PC-3 (cell line): ENCODE data around the gene EFCAB6. TPM values are rescaled to one million over a fixed set of nuclear protein-coding genes. Genes with fewer than 3 reads are reported as not detected.

Experiments used
- ATAC-seq: fragments of 200-7000 bp; cut with Tn5 transposase; 2 replicates; pipeline ENCODE4 v1.9.1; 2020; ENCODE audit warnings: mild to moderate bottlenecking, moderate library complexity
- BruUV-seq: library from RNA; stranded (reverse); fragments of 400-500 nt; replicated peaks from 2 replicates; lab custom pipeline; 2021; lab: Mats Ljungman, UMichigan
- CTCF ChIA-PET: fragments of 300-600 bp; sonication (Branson Sonifier 250); formaldehyde crosslinking; loops from one replicate; lab custom pipeline; 2022; ENCODE audit warnings: antibody characterized with exemption; lab: Charles Lee
- POLR2A ChIA-PET: fragments of 300-600 bp; sonication (Branson Sonifier 250); formaldehyde crosslinking; loops from one replicate; lab custom pipeline; 2022; ENCODE audit warnings: antibody characterized with exemption; ENCODE audit not compliant: unreplicated experiment; lab: Charles Lee
- DNase-seq: peaks from one replicate; pipeline ENCODE4 v3.0.0-alpha.2; 2015
- H2AFZ ChIP-seq: fragments of 300-600 bp; sonication (generic); 2 replicates; pipeline ENCODE4 v1.6.0; 2016; ENCODE audit warnings: antibody characterized with exemption, low read length
- H3F3A ChIP-seq: fragments of 300-600 bp; sonication (generic); one replicate; pipeline ENCODE4 v1.6.0; 2017; ENCODE audit warnings: antibody characterized with exemption, low read length, control low read depth, mild to moderate bottlenecking; ENCODE audit not compliant: unreplicated experiment
- H3K27ac ChIP-seq: fragments of 300-600 bp; sonication (generic); 2 replicates; pipeline ENCODE4 v1.5.1; 2016; ENCODE audit warnings: mild to moderate bottlenecking, low read length
- H3K27me3 ChIP-seq: fragments of 300-600 bp; sonication (generic); 2 replicates; pipeline ENCODE4 v1.6.1; 2016; ENCODE audit warnings: low read length, mixed read lengths
- H3K36me3 ChIP-seq: fragments of 300-600 bp; sonication (generic); 2 replicates; pipeline ENCODE4 v1.6.1; 2016; ENCODE audit warnings: low read depth, mixed run types, low read length, mixed read lengths
- H3K4me1 ChIP-seq: fragments of 300-600 bp; sonication (generic); 2 replicates; pipeline ENCODE4 v1.5.1; 2016; ENCODE audit warnings: low read length; ENCODE audit not compliant: insufficient read depth
- H3K4me2 ChIP-seq: fragments of 300-600 bp; sonication (generic); 2 replicates; pipeline ENCODE4 v1.6.0; 2016; ENCODE audit warnings: low read length
- H3K4me3 ChIP-seq: fragments of 300-600 bp; sonication (generic); 2 replicates; pipeline ENCODE4 v1.5.1; 2016; ENCODE audit warnings: mild to moderate bottlenecking, low read length, mixed read lengths
- H3K79me2 ChIP-seq: fragments of 300-600 bp; sonication (generic); 2 replicates; pipeline ENCODE4 v1.6.1; 2017; ENCODE audit warnings: low read length, mixed read lengths
- H3K9ac ChIP-seq: fragments of 300-600 bp; sonication (generic); 2 replicates; pipeline ENCODE4 v1.6.0; 2016; ENCODE audit warnings: mild to moderate bottlenecking, low read length
- H3K9me2 ChIP-seq: fragments of 300-600 bp; sonication (generic); replicated peaks from 2 replicates; pipeline ENCODE4 v1.6.1; 2016; ENCODE audit warnings: mixed run types, low read length, mixed read lengths
- H3K9me3 ChIP-seq: fragments of 300-600 bp; sonication (generic); 2 replicates; pipeline ENCODE4 v1.6.1; 2016; ENCODE audit warnings: low read length, mixed read lengths
- H4K20me1 ChIP-seq: fragments of 300-600 bp; sonication (generic); 2 replicates; pipeline ENCODE4 v1.6.1; 2016; ENCODE audit warnings: low read length, mixed read lengths
- CTCF ChIP-seq: fragments of 300-600 bp; sonication (generic); conservative IDR thresholded peaks from 2 replicates; pipeline ENCODE4 v1.5.1; 2017; ENCODE audit warnings: antibody characterized with exemption, low read depth, mild to moderate bottlenecking, low read length
- EZH2 ChIP-seq: fragments of 300-600 bp; sonication (generic); IDR thresholded peaks from one replicate; pipeline ENCODE4 v1.6.1; 2017; ENCODE audit warnings: antibody characterized with exemption, mild to moderate bottlenecking, low read length; ENCODE audit not compliant: unreplicated experiment
- EZH2phosphoT487 ChIP-seq: fragments of 300-600 bp; sonication (generic); IDR thresholded peaks from 2 replicates; pipeline ENCODE4 v1.6.1; 2018; ENCODE audit warnings: mild to moderate bottlenecking, antibody characterized with exemption, low read length, borderline replicate concordance
- intact Hi-C: fragments of 100-400 bp; cut with micrococcal nuclease; formaldehyde crosslinking; loops from 2 replicates; pipeline ENCODE4 v1.9.0; 2023
- total RNA-seq: library from RNA; depleted of rRNA; stranded (reverse); fragments of >200 nt; gene quantifications from 2 replicates; pipeline ENCODE4 v1.2.3, GENCODE V29; 2014

EFCAB6 gene
- total RNA-seq, 1 experiment from 2014 or later: 0.07 TPM

- BruUV-seq: no TSS peak
Observed at GRCh38 chr22:43689356-43689755, 122.7 kb downstream of the EFCAB6 start.

GRCh38 chr22:43682851-43683250, 129.3 kb downstream of the EFCAB6 start:
- Histone ChIP-seq H3K9me2 (no peaks in the 10 kb centered on the region), H4K20me1 (no peaks in the 10 kb centered on the region), H3K4me1 (peaks cover 13% of the 10 kb centered on the region), H3F3A (no peaks in the 10 kb centered on the region), H3K9ac (no peak overlapping the region), H3K79me2 (no peaks in the 10 kb centered on the region), H3K27me3 (no peaks in the 10 kb centered on the region), H3K4me3 (no peak overlapping the region), H3K27ac (no peak overlapping the region), H2AFZ (no peak overlapping the region), H3K9me3 (no peaks in the 10 kb centered on the region), H3K4me2 (no peak overlapping the region), H3K36me3 (no peaks in the 10 kb centered on the region)
- CTCF ChIA-PET: no interaction called here
- no peak for ATAC-seq
- BruUV-seq: no TSS peak
- no peak for DNase-seq
- intact Hi-C loops: no loop called here
- TF ChIP-seq EZH2phosphoT487: no peak
- TF ChIP-seq CTCF: no peak
- no peak for TF ChIP-seq EZH2
- POLR2A ChIA-PET: no interaction called here

More at GRCh38 chr22:43689356-43689755, 122.7 kb downstream of the EFCAB6 start:
- no peak overlapping the region for H3K4me3 ChIP-seq
- no peaks in the 10 kb centered on the region for H3K9me3 ChIP-seq
- H2AFZ ChIP-seq: no peak overlapping the region
- intact Hi-C loops: no loop called here
- no peak overlapping the region for H3K4me2 ChIP-seq
- ChIA-PET CTCF (no interaction called here), POLR2A (no interaction called here)
- H4K20me1 ChIP-seq: no peaks in the 10 kb centered on the region
- TF ChIP-seq CTCF (no peak), EZH2 (no peak), EZH2phosphoT487 (no peak)
- ATAC-seq (no peak), DNase-seq (no peak)
- no peak overlapping the region for H3K9ac ChIP-seq
- H3K27me3 ChIP-seq: 0 out of 2 replicates have a peak, but pooled peaks cover under 1% of the 10 kb centered on the region
- H3K4me1 ChIP-seq: no peaks in the 10 kb centered on the region
- no peaks in the 10 kb centered on the region for H3K9me2 ChIP-seq
- H3F3A ChIP-seq: no peaks in the 10 kb centered on the region
- no peaks in the 10 kb centered on the region for H3K79me2 ChIP-seq
- H3K36me3 ChIP-seq: no peaks in the 10 kb centered on the region
- H3K27ac ChIP-seq: no peak overlapping the region

GRCh38 chr22:43681731-43682360, 130.3 kb downstream of the EFCAB6 start:
- no peak overlapping the region for H3K27ac ChIP-seq
- H3F3A ChIP-seq: no peaks in the 10 kb centered on the region
- no peaks in the 10 kb centered on the region for H3K36me3 ChIP-seq
- H3K9me2 ChIP-seq: no peaks in the 10 kb centered on the region
- no peak for TF ChIP-seq EZH2
- TF ChIP-seq EZH2phosphoT487: no peak
- TF ChIP-seq CTCF: no peak
- no peak overlapping the region for H2AFZ ChIP-seq
- no peaks in the 10 kb centered on the region for H3K27me3 ChIP-seq
- intact Hi-C loops: no loop called here
- peak overlapping the region; percentile 28 for H3K4me2 ChIP-seq
- no TSS peak for BruUV-seq
- no peak overlapping the region for H3K9ac ChIP-seq
- peaks cover 13% of the 10 kb centered on the region for H3K4me1 ChIP-seq
- no peaks in the 10 kb centered on the region for H4K20me1 ChIP-seq
- no peak overlapping the region for H3K4me3 ChIP-seq
- DNase-seq (peak; percentile 43), ATAC-seq (peak; percentile 68)
- no peaks in the 10 kb centered on the region for H3K9me3 ChIP-seq
- ChIA-PET CTCF (interaction anchor here (0.6 kb wide), 1 partner anchor 15 kb away, joined by 4 read pairs; no protein-coding TSS in a partner anchor), POLR2A (no interaction called here)
- H3K79me2 ChIP-seq: no peaks in the 10 kb centered on the region
